Caco-2 (cell line): ENCODE results near the gene TAF1B. TPM values are rescaled to one million over a fixed set of nuclear protein-coding genes. Genes with fewer than 3 reads are reported as not detected.

Experiments used
- BruUV-seq: library from RNA; stranded (reverse); fragments of 400-500 nt; replicated peaks from 2 replicates; lab custom pipeline; 2021; lab: Mats Ljungman, UMichigan
- CTCF ChIA-PET: fragments of 300-600 bp; sonication (Branson Sonifier 250); formaldehyde crosslinking; loops from one replicate; lab custom pipeline; 2022; ENCODE audit warnings: antibody characterized with exemption; lab: Charles Lee
- POLR2A ChIA-PET: fragments of 300-600 bp; sonication (Branson Sonifier 250); formaldehyde crosslinking; loops from one replicate; lab custom pipeline; 2022; ENCODE audit warnings: antibody characterized with exemption; lab: Charles Lee
- DNase-seq, 2 experiments: peaks; one replicate each; pipeline versions ENCODE4 v3.0.0 to v3.0.0-alpha.2; 2020 to 2022
- H3K27me3 ChIP-seq: replicated peaks from 2 replicates; pipeline ENCODE4 v1.6.0; 2011; ENCODE audit warnings: low read length; ENCODE audit not compliant: control insufficient read depth, insufficient read depth
- H3K36me3 ChIP-seq: 2 replicates; pipeline ENCODE4 v1.5.1; 2011; ENCODE audit warnings: low read length; ENCODE audit not compliant: control insufficient read depth, insufficient read depth
- H3K4me1 ChIP-seq: fragments of 250-450 bp; sonication (Bioruptor Pico); 2 replicates; pipeline ENCODE4 v1.5.1; 2020; ENCODE audit warnings: mild to moderate bottlenecking
- H3K4me3 ChIP-seq: 2 replicates; pipeline ENCODE4 v1.5.1; 2011; ENCODE audit warnings: low read depth, mild to moderate bottlenecking, control low read depth, low read length
- H3K9me3 ChIP-seq: fragments of 250-450 bp; sonication (Bioruptor Pico); 2 replicates; pipeline ENCODE4 v1.5.1; 2020; ENCODE audit warnings: mild to moderate bottlenecking, moderate library complexity
- H3K27ac Mint-ChIP-seq: one replicate; pipeline ENCODE4 v1.8.0; 2022; ENCODE audit warnings: mixed read lengths; ENCODE audit not compliant: unreplicated experiment
- H3K27me3 Mint-ChIP-seq: one replicate; pipeline ENCODE4 v1.8.0; 2022; ENCODE audit warnings: mixed read lengths; ENCODE audit not compliant: insufficient read depth, unreplicated experiment
- H3K36me3 Mint-ChIP-seq: one replicate; pipeline ENCODE4 v1.8.0; 2022; ENCODE audit warnings: mild to moderate bottlenecking, mixed read lengths; ENCODE audit not compliant: insufficient read depth, unreplicated experiment
- H3K4me1 Mint-ChIP-seq: one replicate; pipeline ENCODE4 v1.8.0; 2022; ENCODE audit warnings: low read depth, mixed read lengths; ENCODE audit not compliant: unreplicated experiment
- H3K4me3 Mint-ChIP-seq: one replicate; pipeline ENCODE4 v1.8.0; 2022; ENCODE audit warnings: mild to moderate bottlenecking, moderate library complexity, mixed read lengths; ENCODE audit not compliant: unreplicated experiment
- H3K9me3 Mint-ChIP-seq: one replicate; pipeline ENCODE4 v1.8.0; 2022; ENCODE audit warnings: mixed read lengths; ENCODE audit not compliant: unreplicated experiment
- CTCF ChIP-seq, 2 experiments: fragments of 200-600 bp in 1 of 2; IDR thresholded peaks; 1 replicate in 1 of 2; 2 replicates in 1 of 2; pipeline versions ENCODE4 v1.5.1 to v1.8.0; 2011 to 2022; ENCODE audit warnings: antibody characterized with exemption in 1 of 2, control low read depth in 1 of 2, inconsistent platforms in 1 of 2, low read depth in 1 of 2, low read length in 1 of 2, mild to moderate bottlenecking in 1 of 2, moderate library complexity in 1 of 2; ENCODE audit not compliant: insufficient read depth in 1 of 2, severe bottlenecking in 1 of 2, unreplicated experiment in 1 of 2
- intact Hi-C: fragments of 100-400 bp; cut with micrococcal nuclease; formaldehyde crosslinking; loops from one replicate; pipeline ENCODE4 v1.10.0; 2022; ENCODE audit not compliant: unreplicated experiment
- total RNA-seq: library from RNA; stranded (reverse); gene quantifications from 2 replicates; pipeline ENCODE4 v1.2.3, GENCODE V29; 2022

The TAF1B gene
- total RNA-seq, 1 experiment from 2014 or later: 24.8 TPM

- Mint-ChIP-seq H3K4me1 (no peaks in the 10 kb centered on the region), H3K27me3 (no peaks in the 10 kb centered on the region), H3K4me3 (no peak overlapping the region), H3K9me3 (no peaks in the 10 kb centered on the region), H3K27ac (no peak overlapping the region), H3K36me3 (peaks cover 6% of the 10 kb centered on the region)
- H3K9me3 ChIP-seq: peaks cover 3% of the 10 kb centered on the region; the same call in 1 of the 2 replicates
- no peak overlapping the region for H3K4me3 ChIP-seq
- POLR2A ChIA-PET: no interaction called here
- H3K36me3 ChIP-seq: no peaks in the 10 kb centered on the region
- H3K4me1 ChIP-seq: no peaks in the 10 kb centered on the region
- no peak for DNase-seq
- CTCF ChIA-PET: no interaction called here
- TF ChIP-seq CTCF (IDR thresholded peaks at IDR 0.05; ENCODE audit: insufficient read depth in 1 of 2, low read depth in 1 of 2, low read length in 1 of 2, severe bottlenecking in 1 of 2, unreplicated experiment in 1 of 2): no peak
- BruUV-seq: no TSS peak
- intact Hi-C loops: no loop called here
- no peaks in the 10 kb centered on the region for H3K27me3 ChIP-seq
These were observed 34.8 kb upstream of the TAF1B start for GRCh38 chr2:9808334-9809063.

- Mint-ChIP-seq H3K4me1 (no peaks in the 10 kb centered on the region), H3K27me3 (no peaks in the 10 kb centered on the region), H3K9me3 (no peaks in the 10 kb centered on the region), H3K36me3 (peaks cover 6% of the 10 kb centered on the region), H3K27ac (no peak overlapping the region), H3K4me3 (no peak overlapping the region)
- no TSS peak for BruUV-seq
- H3K4me3 ChIP-seq: no peak overlapping the region
- DNase-seq: no peak
- CTCF ChIA-PET: no interaction called here
- H3K9me3 ChIP-seq: peaks cover 3% of the 10 kb centered on the region; the same call in 1 of the 2 replicates
- H3K27me3 ChIP-seq: no peaks in the 10 kb centered on the region
- intact Hi-C loops: no loop called here
- POLR2A ChIA-PET: no interaction called here
- no peaks in the 10 kb centered on the region for H3K36me3 ChIP-seq
- H3K4me1 ChIP-seq: no peaks in the 10 kb centered on the region
- no peak for TF ChIP-seq CTCF (IDR thresholded peaks at IDR 0.05; ENCODE audit: insufficient read depth in 1 of 2, low read depth in 1 of 2, low read length in 1 of 2, severe bottlenecking in 1 of 2, unreplicated experiment in 1 of 2)
These were observed 34.3 kb upstream of the TAF1B start for GRCh38 chr2:9809064-9809356.

GRCh38 chr2:9809448-9810088 is 33.7 kb upstream of the TAF1B start:
- TF ChIP-seq CTCF (IDR thresholded peaks at IDR 0.05; ENCODE audit: insufficient read depth in 1 of 2, low read depth in 1 of 2, low read length in 1 of 2, severe bottlenecking in 1 of 2, unreplicated experiment in 1 of 2): no peak
- Mint-ChIP-seq H3K9me3 (no peaks in the 10 kb centered on the region), H3K4me1 (no peaks in the 10 kb centered on the region), H3K27me3 (no peaks in the 10 kb centered on the region), H3K36me3 (peaks cover 6% of the 10 kb centered on the region), H3K27ac (no peak overlapping the region), H3K4me3 (no peak overlapping the region)
- CTCF ChIA-PET: no interaction called here
- no peak for DNase-seq
- no TSS peak for BruUV-seq
- H3K4me1 ChIP-seq: no peaks in the 10 kb centered on the region
- H3K27me3 ChIP-seq: no peaks in the 10 kb centered on the region
- H3K9me3 ChIP-seq: no peaks in the 10 kb centered on the region
- POLR2A ChIA-PET: no interaction called here
- H3K36me3 ChIP-seq: no peaks in the 10 kb centered on the region
- H3K4me3 ChIP-seq: no peak overlapping the region
- intact Hi-C loops: loop anchor here (10.0 kb wide), 1 partner anchor 625 kb away; no protein-coding TSS in a partner anchor
